GM21737 (cell line): ENCODE measurements around the gene DLGAP1.

Experiments
- ATAC-seq: cut with Tn5 transposase; IDR thresholded peaks from one replicate; pipeline ENCODE4 v1.9.1; 2021; ENCODE audit warnings: mild to moderate bottlenecking, moderate library complexity; ENCODE audit not compliant: unreplicated experiment

The DLGAP1 gene

GRCh38 chr18:4193086-4193485, 262.0 kb downstream of the DLGAP1 start:
- ATAC-seq: no peak

- no peak for ATAC-seq
These were observed 273.1 kb downstream of the DLGAP1 start for GRCh38 chr18:4181882-4182568.

GRCh38 chr18:4181086-4181485, 274.0 kb downstream of the DLGAP1 start:
- no peak for ATAC-seq

- ATAC-seq: no peak
These were observed 282.7 kb downstream of the DLGAP1 start for GRCh38 chr18:4172196-4173100.

GRCh38 chr18:4157352-4157751, 297.8 kb downstream of the DLGAP1 start:
- ATAC-seq: no peak

- no peak for ATAC-seq
These were observed 308.3 kb downstream of the DLGAP1 start for GRCh38 chr18:4146797-4147196.

DNA sequence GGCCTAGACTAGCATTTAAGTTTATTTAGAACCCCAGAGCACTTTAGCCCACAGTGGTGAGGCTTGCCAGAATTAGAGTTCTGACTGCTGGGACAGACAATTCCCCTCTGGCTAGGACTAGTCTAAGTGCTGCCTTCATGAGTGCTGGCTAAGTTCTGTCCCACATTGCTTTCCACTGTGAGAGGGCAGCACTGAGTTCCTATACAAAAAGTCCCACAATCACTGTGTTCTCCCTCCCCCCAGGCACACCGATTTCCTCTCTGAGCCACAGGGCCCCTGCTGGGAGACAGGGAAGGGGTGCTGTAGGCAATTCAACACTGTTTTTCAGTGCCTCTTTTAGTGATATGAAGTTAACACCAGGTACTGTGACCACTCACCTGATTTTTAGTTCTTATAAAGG, 310.9 kb downstream of the DLGAP1 start:
- ATAC-seq: no peak

- no peak for ATAC-seq
These were observed 311.5 kb downstream of the DLGAP1 start for GRCh38 chr18:4143585-4143984.

- no peak for ATAC-seq
These were observed 312.2 kb downstream of the DLGAP1 start for GRCh38 chr18:4142876-4143275.

GRCh38 chr18:4134700-4135099, 320.4 kb downstream of the DLGAP1 start:
- no peak for ATAC-seq

DNA sequence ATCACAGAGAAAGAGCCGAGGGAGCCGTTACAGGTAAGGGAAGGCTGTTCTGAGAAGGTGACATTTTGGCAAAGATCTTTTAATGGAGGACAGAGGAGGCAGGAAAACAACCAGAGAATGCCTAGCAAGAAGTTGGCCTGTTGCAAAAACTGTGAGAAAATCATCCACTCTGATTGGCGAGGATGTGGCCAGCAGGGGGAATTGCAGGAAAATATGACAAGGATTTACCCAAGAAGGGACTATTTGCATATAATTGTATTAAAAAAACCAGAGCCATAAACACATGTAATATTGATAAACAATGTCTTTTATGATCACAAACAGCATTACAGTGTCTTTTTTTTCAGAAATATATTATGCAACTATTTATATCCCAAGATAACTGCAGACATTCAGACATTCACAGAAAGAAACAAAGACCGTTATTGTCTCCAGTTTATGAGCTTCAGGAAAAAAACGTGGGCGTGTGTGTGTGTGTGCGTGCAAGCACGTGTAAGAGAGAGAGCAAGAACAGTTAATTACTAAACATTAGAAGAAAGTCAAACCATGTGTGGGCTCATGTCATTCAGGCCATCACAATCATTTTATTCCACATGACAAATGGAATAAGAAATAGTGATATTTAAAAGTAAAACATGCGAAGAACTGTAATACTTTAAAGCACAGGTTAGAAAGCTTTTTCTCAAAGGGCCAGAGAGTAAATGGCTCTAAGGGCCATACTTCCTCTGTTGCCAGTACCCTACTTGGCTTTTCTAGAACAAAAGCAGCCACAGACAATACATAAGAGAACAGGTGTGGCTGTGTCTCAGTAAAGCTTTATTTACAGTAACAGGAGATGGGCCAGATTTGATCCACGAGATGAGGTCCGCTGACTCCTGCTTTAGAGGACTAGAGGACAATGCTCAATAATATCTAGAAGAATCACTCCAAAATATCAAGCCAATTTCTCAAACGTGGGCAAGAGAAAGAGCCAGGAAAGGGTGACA, 324.1 kb downstream of the DLGAP1 start:
- no peak for ATAC-seq

DNA sequence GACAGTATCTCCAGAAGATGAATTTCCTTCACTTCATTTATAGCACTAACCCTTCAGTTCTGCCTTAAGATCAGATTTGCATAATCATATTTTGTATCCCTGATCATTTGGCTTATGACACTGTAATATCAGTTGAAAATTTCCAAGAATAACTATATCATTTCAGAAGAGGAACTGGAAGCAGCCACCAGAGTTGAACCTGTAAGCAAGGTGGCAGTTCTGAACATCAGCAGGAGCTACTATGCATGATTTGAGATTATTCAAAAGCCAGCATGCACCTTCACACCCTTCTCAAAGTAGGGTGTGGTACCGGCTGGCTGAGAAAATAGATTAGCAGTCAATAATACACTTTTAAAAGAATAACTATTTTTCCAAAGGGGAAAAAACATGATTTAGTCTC, 328.2 kb downstream of the DLGAP1 start:
- no peak for ATAC-seq

GRCh38 chr18:4125627-4126230, 329.4 kb downstream of the DLGAP1 start:
- ATAC-seq: no peak

- ATAC-seq: no peak
These were observed 329.9 kb downstream of the DLGAP1 start for GRCh38 chr18:4125224-4125623.

DNA sequence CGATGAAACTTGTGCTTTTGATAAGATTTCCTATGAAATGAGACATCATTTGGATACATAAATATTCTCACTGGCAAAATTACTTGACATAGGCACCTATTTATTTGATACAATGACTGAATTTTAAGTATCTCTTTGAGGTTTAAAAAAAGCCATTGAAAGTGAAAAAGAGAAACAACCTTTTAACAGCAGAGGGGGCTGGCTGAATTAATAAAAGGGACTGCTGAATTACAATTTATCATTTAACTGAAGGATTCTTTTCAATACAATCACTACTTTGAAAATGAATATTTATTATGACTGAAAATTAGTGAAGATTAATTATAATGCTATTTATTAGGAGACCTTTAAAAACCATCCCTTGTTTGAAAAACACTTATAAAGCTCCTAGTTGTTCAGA, 335.3 kb downstream of the DLGAP1 start:
- no peak for ATAC-seq

DNA sequence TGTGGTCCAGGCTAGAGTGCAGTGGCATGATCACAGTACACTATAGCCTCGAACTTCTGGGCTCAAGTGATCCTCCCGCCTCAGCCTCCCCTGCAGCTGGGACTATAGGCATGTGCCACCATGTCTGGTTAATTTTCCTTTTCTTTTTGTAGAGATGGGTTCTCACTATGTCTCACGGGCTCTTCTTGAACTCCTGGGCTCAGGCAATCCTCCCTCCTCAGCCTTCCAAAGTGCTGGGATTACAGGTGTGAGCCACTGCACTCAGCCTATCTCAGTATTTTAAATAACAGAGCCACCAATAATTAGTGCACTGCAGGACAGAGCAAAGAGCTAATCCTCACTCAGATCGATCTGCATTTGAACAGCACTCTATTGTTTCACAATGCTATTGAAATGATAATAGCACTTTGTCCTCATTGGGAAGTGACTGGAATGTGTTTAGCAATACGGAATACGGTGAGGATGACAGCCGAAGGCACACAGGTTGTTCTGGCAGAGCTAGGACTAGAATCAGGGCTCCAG, 335.9 kb downstream of the DLGAP1 start:
- ATAC-seq: no peak

DNA sequence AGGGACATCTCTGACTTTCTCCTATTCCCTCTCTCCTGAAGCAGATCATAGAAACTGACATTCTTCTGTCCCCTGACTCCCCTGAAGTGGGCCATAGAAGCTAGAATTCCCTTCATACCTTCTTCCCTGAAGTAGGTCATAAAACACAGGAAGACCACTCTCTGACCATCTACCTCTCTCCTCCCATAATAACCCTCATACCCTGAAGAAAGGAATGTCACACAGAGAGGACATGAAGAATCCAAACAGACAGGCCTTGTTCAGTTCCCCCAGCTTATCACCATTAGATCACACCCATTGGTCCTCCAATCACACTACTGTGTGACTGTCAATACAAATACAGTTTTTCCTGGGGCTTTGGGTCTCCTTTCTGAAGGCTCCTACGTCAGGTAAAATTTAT, 347.1 kb downstream of the DLGAP1 start:
- no peak for ATAC-seq

DNA sequence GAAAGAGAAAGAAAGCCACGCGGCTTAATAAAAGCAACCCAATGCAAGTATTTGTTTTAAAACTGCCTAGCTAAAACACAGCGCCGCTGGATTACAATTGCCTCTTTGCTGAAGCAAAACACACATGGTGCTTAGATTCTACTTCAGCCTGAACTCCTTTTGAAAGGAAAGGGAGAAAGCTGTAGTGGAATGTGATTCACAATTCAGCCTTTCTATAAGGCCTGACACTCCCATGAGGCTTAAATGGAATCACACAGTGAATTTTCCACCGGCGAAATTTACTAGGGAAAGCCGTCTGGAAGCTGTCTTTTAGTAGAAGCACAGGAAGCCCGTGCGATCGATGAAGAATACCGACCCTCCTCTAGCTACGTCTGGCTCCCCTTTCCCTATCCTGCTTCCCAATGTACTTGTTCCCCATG, 348.0 kb downstream of the DLGAP1 start:
- no peak for ATAC-seq

DNA sequence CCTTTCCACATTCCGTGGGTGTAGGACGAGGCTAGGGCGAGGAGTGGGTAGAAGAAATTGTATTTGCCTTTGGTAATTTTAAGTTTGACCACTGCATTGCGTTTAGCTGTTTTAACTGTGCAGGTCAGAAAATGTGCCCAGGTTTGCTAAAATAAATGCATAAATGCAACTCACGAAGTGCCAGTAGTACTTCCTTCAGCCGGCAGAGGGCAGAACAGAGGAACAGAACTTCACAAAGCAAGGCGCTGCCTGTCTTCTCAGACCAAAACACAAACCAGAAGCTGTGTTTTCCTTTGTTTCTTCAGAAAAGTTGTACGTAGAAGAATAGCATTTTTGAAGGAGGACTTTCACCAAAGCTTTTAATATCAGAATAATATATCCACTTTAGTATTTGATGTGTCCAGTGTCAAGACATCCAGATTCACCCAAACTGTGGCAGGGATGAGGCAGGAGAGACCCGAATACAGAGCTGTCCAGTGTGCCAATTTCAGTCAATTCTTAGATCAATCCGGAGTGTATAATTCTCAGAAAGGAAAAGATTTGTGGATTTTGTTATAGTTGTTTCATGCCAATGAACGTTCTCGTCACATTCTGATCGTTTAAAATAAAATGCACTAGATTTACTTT, 348.6 kb downstream of the DLGAP1 start:
- ATAC-seq: no peak

- ATAC-seq: no peak
These were observed 352.2 kb downstream of the DLGAP1 start for GRCh38 chr18:4102901-4103300.
